HL-60 (cell line): ENCODE measurements around the gene NLK.

Source experiments
- DNase-seq, 2 experiments: peaks; one replicate each; pipeline ENCODE4 v3.0.0-alpha.2; 2010 to 2020; ENCODE audit warnings: low read depth in 1 of 2, low spot score in 1 of 2
- H3K27ac ChIP-seq: fragments of 250-450 bp; sonication (Bioruptor Pico); replicated peaks from 2 replicates; pipeline ENCODE4 v1.5.1; 2020; ENCODE audit warnings: mild to moderate bottlenecking, moderate library complexity
- H3K27me3 ChIP-seq: fragments of 250-450 bp; sonication (Bioruptor Pico); 2 replicates; pipeline ENCODE4 v1.5.1; 2021; ENCODE audit warnings: mild to moderate bottlenecking, moderate library complexity; ENCODE audit not compliant: insufficient read depth, poor library complexity, severe bottlenecking
- H3K4me3 ChIP-seq: replicated peaks from 2 replicates; pipeline ENCODE4 v1.5.1; 2011; ENCODE audit warnings: mild to moderate bottlenecking, control low read depth, low read length; ENCODE audit not compliant: insufficient read depth
- CTCF ChIP-seq: IDR thresholded peaks from one replicate; pipeline ENCODE4 v1.5.1; 2011; ENCODE audit warnings: low read length, control low read depth, inconsistent platforms; ENCODE audit not compliant: insufficient read depth
- GABPA ChIP-seq: IDR thresholded peaks from 2 replicates; pipeline ENCODE4 v1.6.1; 2012; ENCODE audit warnings: low read depth
- POLR2AphosphoS5 ChIP-seq: IDR thresholded peaks from 2 replicates; pipeline ENCODE4 v1.6.1; 2012; ENCODE audit warnings: low read depth
- REST ChIP-seq: IDR thresholded peaks from 2 replicates; pipeline ENCODE4 v1.6.1; 2012; ENCODE audit warnings: low read depth; ENCODE audit not compliant: insufficient replicate concordance
- SPI1 ChIP-seq: IDR thresholded peaks from 2 replicates; pipeline ENCODE4 v1.6.1; 2012; ENCODE audit warnings: low read depth, mild to moderate bottlenecking, borderline replicate concordance

Gene NLK

GRCh38 chr17:28130472-28130871, 88.0 kb downstream of the NLK start:
- DNase-seq, result no peak
- TF ChIP-seq REST (no peak), POLR2AphosphoS5 (no peak), CTCF (no peak)
- Histone ChIP-seq H3K27ac (no peak overlapping the region), H3K27me3 (no peaks in the 10 kb centered on the region), H3K4me3 (no peak overlapping the region)

- TF ChIP-seq POLR2AphosphoS5 (no peak), SPI1 (no peak), CTCF (no peak), GABPA (no peak), REST (no peak)
- no peak for DNase-seq
- Histone ChIP-seq H3K4me3 (no peak overlapping the region), H3K27ac (no peak overlapping the region), H3K27me3 (no peaks in the 10 kb centered on the region)
Measured at GRCh38 chr17:28131599-28131998, 89.1 kb downstream of the NLK start.

GRCh38 chr17:28133562-28133970, 91.1 kb downstream of the NLK start:
- no peak for DNase-seq
- Histone ChIP-seq H3K4me3 (no peak overlapping the region), H3K27ac (no peak overlapping the region), H3K27me3 (no peaks in the 10 kb centered on the region)
- no peak for TF ChIP-seq CTCF
- no peak for TF ChIP-seq REST
- TF ChIP-seq GABPA, result no peak
- no peak for TF ChIP-seq SPI1
- no peak for TF ChIP-seq POLR2AphosphoS5
